Limb (tissue), 2 donors: Measurements from ENCODE around the gene TTC7B.

Experiments
- DNase-seq, 2 donors: peaks; one replicate each; pipeline ENCODE4 v3.0.0-alpha.2; 2016; ENCODE audit errors: extremely low spot score in 2 of 2

TTC7B gene

GRCh38 chr14:90548455-90548854 is 267.8 kb downstream of the TTC7B start:
- no peak for DNase-seq

- no peak for DNase-seq
Observed at GRCh38 chr14:90547968-90548367, 268.3 kb downstream of the TTC7B start.

GRCh38 chr14:90547250-90547649 is 269.0 kb downstream of the TTC7B start:
- no peak for DNase-seq

- DNase-seq: no peak
Observed at GRCh38 chr14:90546767-90547166, 269.5 kb downstream of the TTC7B start.

GRCh38 chr14:90545966-90546751 is 270.1 kb downstream of the TTC7B start:
- peak in 1 of 2 donors; percentile 47 for DNase-seq

GRCh38 chr14:90545382-90545781 is 270.8 kb downstream of the TTC7B start:
- no peak for DNase-seq

- DNase-seq: no peak
Observed at GRCh38 chr14:90544971-90545370, 271.3 kb downstream of the TTC7B start.

- DNase-seq: no peak
Observed at GRCh38 chr14:90544566-90544965, 271.7 kb downstream of the TTC7B start.

GRCh38 chr14:90543876-90544275 is 272.4 kb downstream of the TTC7B start:
- DNase-seq: no peak

- DNase-seq: no peak
Observed at GRCh38 chr14:90541076-90541634, 275.1 kb downstream of the TTC7B start.

- DNase-seq: no peak
Observed at GRCh38 chr14:90540437-90540836, 275.8 kb downstream of the TTC7B start.

GRCh38 chr14:90539996-90540395 is 276.2 kb downstream of the TTC7B start:
- no peak for DNase-seq

- DNase-seq: no peak
Observed at GRCh38 chr14:90539496-90539775, 276.8 kb downstream of the TTC7B start.

GRCh38 chr14:90538716-90539495 is 277.3 kb downstream of the TTC7B start:
- no peak for DNase-seq

- DNase-seq: no peak
Observed at GRCh38 chr14:90538095-90538494, 278.1 kb downstream of the TTC7B start.

- DNase-seq: no peak
Observed at GRCh38 chr14:90536511-90537191, 279.6 kb downstream of the TTC7B start.

GRCh38 chr14:90536092-90536491 is 280.1 kb downstream of the TTC7B start:
- DNase-seq: no peak

GRCh38 chr14:90535556-90536090 is 280.6 kb downstream of the TTC7B start:
- no peak for DNase-seq

GRCh38 chr14:90534838-90535555 is 281.2 kb downstream of the TTC7B start:
- no peak for DNase-seq

- no peak for DNase-seq
Observed at GRCh38 chr14:90534091-90534837, 282.0 kb downstream of the TTC7B start.
